ENCODE measurements around the gene ECT2. TPM values are rescaled to one million over a fixed set of nuclear protein-coding genes. Genes with fewer than 3 reads are reported as not detected.

ECT2 gene, protein sequence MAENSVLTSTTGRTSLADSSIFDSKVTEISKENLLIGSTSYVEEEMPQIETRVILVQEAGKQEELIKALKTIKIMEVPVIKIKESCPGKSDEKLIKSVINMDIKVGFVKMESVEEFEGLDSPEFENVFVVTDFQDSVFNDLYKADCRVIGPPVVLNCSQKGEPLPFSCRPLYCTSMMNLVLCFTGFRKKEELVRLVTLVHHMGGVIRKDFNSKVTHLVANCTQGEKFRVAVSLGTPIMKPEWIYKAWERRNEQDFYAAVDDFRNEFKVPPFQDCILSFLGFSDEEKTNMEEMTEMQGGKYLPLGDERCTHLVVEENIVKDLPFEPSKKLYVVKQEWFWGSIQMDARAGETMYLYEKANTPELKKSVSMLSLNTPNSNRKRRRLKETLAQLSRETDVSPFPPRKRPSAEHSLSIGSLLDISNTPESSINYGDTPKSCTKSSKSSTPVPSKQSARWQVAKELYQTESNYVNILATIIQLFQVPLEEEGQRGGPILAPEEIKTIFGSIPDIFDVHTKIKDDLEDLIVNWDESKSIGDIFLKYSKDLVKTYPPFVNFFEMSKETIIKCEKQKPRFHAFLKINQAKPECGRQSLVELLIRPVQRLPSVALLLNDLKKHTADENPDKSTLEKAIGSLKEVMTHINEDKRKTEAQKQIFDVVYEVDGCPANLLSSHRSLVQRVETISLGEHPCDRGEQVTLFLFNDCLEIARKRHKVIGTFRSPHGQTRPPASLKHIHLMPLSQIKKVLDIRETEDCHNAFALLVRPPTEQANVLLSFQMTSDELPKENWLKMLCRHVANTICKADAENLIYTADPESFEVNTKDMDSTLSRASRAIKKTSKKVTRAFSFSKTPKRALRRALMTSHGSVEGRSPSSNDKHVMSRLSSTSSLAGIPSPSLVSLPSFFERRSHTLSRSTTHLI
- 38.6 and 67.4 TPM in 2 replicates for total RNA-seq

DNA sequence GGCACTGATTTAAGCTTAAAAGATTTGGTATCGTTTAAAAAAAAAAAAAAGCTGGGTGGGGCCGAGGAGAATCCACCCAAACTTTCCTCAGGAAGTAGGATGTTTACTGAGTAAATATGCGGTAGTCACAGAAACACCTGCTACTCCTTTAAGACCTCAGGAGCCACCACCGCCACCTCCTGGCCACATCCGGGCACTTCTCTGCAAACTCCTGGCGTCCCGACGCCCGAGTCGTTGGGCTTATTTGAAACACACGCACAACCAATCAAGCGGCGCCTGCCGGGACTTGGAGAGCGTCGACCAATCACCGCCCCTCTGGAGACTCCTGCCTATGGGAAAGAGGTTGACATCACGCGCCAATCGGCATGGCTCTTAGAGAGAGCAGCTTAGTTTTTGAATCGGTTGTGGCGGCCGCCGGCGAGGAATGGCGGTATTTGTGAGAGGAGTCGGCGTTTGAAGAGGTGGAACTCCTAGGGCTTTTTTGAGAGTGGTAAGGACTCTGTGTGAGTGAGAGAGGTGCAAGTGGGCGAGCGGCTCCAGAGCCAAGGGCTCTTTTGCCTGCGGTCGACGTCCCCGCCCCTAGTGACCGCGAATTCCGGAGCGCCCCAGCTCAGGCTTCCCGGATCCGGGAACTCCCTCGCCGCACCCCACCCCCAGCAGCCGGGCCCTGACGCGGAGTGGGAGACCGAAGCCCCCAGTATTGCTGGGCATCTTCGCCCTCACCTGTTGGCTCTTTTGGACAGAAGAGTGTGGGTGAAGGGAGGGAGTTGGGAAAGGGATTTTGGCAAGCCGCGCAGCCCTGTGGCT, at the start of gene ECT2:
Gene ECT2, plus strand, starts transcription at position 359 of the 807 bp plus-strand sequence. CDS start 3,805 bp downstream, outside the sequence.

GRCh38 chr3:172710664-172711453, 39.7 kb upstream of the ECT2 start, which contains the start of gene NCEH1:
Gene NCEH1 (minus strand): TSS chr3:172711067. CDS start chr3:172710984, 83 bp downstream.

Small RNA genes within 50 kb of the gene (small RNA-seq; reads per million reads assigned to genes)
- not detected for gene AC108667.1
- not detected for gene RF00139
- not detected for gene RNU4-4P
- gene RNU6-547P, result not detected

Other genes with a start within 250 kb of the ECT2 start
- 0.20 and 0.73 TPM in 2 replicates for gene TNFSF10, start 227.3 kb upstream of the ECT2 start, total RNA-seq
- gene NCEH1, start 39.7 kb upstream of the ECT2 start, total RNA-seq, result 7.7 and 12.7 TPM in 2 replicates

Measured in subcutaneous preadipocyte (primary cell).